ENCODE data around the gene DTNBP1.

DNA sequence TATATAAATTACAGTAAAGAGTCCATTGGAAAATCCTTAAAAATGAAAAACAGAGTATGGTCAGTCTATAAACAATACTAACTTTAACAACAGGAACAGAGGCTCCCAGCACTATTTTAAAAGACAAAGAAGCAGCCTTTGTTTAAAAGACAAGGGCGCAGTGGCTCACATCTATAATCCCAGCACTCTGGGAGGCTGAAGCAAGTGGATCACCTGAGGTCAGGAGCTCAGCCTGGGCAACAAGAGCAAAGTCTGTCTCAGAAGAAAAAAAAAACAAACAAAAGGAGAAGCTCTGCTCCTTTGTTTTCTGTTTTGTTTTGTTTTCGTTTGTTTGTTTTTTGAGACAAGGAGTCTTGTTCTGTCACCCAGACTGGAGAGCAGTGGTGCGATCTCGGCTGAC lies 89.4 kb downstream of the DTNBP1 start:
- TF ChIP-seq, protein P1, sequence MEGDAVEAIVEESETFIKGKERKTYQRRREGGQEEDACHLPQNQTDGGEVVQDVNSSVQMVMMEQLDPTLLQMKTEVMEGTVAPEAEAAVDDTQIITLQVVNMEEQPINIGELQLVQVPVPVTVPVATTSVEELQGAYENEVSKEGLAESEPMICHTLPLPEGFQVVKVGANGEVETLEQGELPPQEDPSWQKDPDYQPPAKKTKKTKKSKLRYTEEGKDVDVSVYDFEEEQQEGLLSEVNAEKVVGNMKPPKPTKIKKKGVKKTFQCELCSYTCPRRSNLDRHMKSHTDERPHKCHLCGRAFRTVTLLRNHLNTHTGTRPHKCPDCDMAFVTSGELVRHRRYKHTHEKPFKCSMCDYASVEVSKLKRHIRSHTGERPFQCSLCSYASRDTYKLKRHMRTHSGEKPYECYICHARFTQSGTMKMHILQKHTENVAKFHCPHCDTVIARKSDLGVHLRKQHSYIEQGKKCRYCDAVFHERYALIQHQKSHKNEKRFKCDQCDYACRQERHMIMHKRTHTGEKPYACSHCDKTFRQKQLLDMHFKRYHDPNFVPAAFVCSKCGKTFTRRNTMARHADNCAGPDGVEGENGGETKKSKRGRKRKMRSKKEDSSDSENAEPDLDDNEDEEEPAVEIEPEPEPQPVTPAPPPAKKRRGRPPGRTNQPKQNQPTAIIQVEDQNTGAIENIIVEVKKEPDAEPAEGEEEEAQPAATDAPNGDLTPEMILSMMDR (conservative IDR thresholded peaks at IDR 0.05; ENCODE audit: low read length), result no peak
- no peak for TF ChIP-seq EZH2phosphoT487 (IDR thresholded peaks at IDR 0.05; ENCODE audit: borderline replicate concordance, low read depth, low read length)

Measured in OCI-LY7 (cell line).